ENCODE results near the gene RPL15.
"Not testable (repeated sequence)": the region's sequence is repeated elsewhere in the genome, so short reads cannot be mapped to it uniquely, and the experiment has no call there.

Gene RPL15

GRCh38 chr3:23916886-23917678, at the start of gene RPL15, which contains the start of gene NKIRAS1:
Gene RPL15, plus strand, starts transcription at chr3:23917132. Its CDS starts 728 bp downstream, at chr3:23917860.
Gene NKIRAS1, minus strand, starts transcription at chr3:23916990. Its CDS starts 6,086 bp downstream, at chr3:23910904.
- peak; percentile 91 to 93 for DNase-seq (ENCODE audit: low read depth in 2 of 2)

DNA sequence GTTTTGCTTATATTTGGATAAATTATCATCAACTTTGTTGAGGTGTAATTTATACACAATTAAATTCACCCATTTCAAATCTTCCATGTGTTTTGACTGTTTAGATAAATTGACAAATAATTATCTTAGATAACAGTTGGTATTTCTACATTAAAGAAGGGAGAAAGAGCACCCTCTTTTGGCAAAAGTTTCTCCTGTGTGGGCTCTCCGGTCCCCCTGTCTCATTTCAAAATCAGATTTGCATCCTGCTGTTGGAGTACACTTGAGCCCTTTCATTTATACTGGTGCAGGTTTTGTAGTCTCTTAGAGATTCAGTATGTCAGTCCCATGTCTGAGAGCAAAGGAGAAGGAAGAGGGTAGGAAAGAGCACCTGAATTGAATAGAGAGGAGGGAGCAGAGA, 49.5 kb upstream of the RPL15 start:
- DNase-seq (ENCODE audit: low read depth in 2 of 2), result no peak

GRCh38 chr3:23867838-23868237, 49.1 kb upstream of the RPL15 start:
- no peak for DNase-seq (ENCODE audit: low read depth in 2 of 2)

DNA sequence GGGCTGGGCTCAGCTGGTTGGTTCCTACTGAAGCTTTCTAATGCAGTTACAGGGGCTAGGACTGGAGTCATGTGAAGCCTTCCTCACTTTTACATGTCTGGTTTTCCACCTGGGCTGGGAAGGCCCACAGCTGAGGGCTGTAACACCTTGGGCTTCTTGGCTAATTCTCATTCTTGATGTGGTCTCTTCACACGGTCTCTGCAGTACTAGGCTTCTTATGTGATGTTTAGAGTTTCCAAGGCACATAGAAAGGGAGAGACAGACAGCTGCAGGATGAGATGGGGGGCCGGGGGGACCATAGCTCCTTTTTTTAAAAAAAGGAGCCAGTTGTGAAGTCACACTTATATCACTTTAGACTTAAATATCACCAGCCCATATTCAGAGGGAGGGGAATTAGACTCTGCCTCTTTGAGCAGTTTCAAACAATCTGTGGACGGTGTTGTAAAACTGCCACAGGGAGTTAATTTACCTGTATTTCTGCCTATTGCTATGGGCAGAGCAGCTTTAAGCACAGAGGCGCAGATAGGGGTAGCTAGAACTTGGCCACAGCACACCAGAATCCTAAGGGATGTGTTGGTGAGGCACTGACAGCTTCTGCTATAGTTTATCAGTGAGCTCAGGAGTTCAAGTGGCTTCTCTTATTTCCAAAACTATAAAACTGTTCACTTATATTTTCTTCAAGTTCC, 46.8 kb upstream of the RPL15 start:
- no peak for DNase-seq (ENCODE audit: low read depth in 2 of 2)

GRCh38 chr3:23870663-23871043, 46.3 kb upstream of the RPL15 start:
- DNase-seq (ENCODE audit: low read depth in 2 of 2), result not testable (repeated sequence)

- not testable (repeated sequence) for DNase-seq (ENCODE audit: low read depth in 2 of 2)
These were observed 45.6 kb upstream of the RPL15 start for GRCh38 chr3:23871361-23871760.

GRCh38 chr3:23872330-23872729, 44.6 kb upstream of the RPL15 start:
- no peak for DNase-seq (ENCODE audit: low read depth in 2 of 2)

DNA sequence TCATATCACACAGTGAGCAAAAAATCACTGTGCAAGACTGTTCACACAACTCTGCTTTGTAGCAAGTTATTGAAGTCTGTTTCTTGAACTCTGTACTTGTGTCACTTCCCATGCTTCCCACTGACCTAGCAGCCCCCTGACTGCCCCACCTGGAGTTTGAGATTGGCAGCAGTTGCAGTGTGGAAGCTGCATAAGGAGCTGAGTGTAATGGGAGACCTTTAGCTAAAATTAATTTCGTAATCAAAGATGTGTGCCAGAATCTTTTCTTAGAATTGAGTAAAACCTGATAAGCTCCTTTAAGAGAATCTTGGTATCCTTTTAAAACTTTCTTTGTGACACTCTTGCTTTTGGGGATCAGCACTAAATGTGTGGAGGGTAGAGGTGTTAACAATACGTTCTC, 43.0 kb upstream of the RPL15 start:
- no peak for DNase-seq (ENCODE audit: low read depth in 2 of 2)

DNA sequence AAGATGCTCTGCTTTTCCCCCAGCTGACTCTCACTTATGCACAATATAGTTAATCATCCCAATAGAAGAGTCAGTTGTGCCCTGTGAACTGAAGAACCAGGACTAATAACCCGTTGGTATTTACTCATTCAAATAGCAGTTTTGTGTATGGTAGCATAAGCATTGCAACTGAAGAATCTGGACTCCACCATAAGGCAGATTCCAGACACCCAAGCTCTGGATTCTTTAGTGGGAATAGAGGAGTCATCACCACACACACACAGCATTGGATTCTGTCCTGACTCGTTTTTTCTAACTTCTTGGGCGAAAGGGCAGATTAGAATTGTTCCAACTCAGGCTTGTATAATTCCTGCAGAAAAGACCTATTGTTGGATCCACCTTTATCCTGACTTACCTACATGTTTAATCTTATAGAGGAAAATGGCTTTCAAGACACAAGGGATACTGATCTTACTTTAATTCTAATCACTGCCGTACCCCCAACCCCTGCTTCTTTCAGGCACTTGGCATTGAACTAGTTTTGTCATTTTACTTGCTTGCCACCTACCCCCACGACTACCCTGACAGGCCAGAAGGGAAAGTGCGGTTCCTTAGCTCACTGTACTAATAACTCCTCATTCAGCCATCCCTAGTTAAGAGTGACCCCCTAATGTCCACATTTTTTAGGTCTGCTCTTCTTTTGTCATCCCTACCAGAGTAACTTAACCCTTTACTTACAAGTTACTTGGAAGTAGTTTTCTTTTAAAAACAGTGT, 42.4 kb upstream of the RPL15 start:
- peak; percentile 64 to 69 for DNase-seq (ENCODE audit: low read depth in 2 of 2)

DNA sequence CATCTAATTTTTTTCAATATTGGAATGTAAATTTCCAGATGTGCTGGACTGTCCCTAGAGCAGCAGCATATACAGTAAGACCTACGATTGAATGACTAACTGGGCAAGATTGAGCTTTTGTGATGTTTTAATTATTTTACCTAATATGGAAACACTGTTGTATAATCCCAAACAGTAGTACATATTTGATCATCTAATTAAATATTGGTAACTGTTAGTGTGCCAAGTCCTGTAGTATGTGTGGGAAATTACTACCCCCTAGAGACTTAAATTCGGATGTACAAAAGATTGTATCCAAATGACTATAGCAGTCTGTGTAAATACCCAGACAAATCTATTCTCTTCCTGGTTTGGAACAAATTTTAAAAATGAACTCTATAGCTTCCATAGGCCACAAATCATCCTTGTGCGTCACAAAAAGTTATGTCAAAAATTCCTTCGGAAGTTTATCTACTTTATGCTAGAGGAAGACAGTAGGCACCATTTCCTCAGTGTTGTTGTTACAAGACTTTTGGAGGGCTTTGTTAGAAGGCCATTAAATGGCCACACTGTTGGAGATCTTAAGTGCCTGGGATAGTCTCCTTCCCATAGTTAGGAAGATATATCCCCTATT, 41.7 kb upstream of the RPL15 start:
- DNase-seq (ENCODE audit: low read depth in 2 of 2), result peak; percentile 53 to 59

- DNase-seq (ENCODE audit: low read depth in 2 of 2), result no peak
These were observed 40.0 kb upstream of the RPL15 start for GRCh38 chr3:23876923-23877322.

DNA sequence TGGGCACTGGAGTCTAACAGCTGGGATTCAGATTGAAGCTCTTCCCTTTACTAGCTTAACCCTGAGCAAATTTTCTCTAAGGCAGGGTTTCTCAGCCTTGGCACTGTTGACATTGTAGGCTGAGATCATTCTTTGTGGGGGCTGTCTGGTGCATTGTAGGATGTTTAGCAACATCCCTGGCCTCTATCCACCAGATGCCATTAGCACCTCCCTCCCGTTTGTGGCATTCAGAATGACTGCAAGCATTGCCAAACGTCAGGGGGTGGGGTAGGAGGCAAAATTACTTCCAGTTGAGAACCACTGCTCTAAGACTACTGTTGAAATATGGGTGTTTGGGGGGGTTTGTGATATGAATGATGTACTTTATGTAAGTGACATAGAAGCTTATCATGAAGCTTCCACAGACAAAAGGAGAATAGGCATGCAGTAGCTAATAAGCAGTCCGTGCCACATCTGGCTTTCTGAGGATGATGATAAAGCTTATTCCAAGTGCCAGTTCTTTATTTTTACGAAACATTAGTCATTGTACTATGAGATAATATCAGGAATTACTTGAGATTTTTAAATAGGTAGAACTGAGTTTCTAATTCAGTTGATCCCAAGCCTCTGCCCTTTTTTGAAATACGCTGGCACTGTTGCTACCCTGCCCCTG, 39.5 kb upstream of the RPL15 start:
- DNase-seq (ENCODE audit: low read depth in 2 of 2), result peak; percentile 76 to 81

DNA sequence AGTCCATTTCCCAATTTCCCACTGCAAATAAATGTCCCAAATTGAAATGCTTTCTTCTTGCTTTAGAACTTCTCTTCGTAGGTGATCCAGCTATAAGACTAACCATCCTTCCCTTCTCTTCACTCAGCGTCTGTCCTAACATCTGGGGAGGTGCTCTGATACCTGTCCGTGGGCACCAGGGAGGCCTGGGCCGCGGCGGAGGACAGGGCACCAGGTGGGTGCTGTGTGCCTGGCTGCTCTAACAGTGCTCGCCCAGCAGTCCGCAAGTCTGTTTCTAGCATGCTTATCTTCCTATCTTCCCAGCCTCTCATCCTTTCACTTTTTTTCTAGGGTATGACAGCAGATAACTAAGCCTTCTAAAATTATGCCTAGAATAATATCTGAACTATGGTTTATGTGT, 37.4 kb upstream of the RPL15 start:
- no peak for DNase-seq (ENCODE audit: low read depth in 2 of 2)

- no peak for DNase-seq (ENCODE audit: low read depth in 2 of 2)
These were observed 36.1 kb upstream of the RPL15 start for GRCh38 chr3:23880703-23881339.

DNA sequence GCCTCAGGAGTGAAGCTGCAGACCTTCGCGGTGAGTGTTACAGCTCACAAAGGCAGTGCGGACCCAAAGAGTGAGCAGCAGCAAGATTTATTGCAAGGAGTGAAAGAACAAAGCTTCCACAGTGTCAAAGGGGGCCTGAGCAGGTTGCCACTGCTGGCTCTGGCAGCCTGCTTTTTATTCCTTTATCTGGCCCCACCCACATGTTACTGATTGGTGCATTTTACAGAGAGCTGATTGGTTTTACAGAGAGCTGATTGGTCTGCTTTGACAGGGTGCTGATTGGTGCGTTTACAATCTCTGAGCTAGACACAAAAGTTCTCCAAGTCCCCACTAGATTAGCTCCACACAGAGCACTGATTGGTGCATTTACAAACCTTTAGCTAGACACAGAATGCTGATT, 34.9 kb upstream of the RPL15 start:
- DNase-seq (ENCODE audit: low read depth in 2 of 2), result not testable (repeated sequence)

GRCh38 chr3:23882487-23882918, 34.4 kb upstream of the RPL15 start:
- no peak for DNase-seq (ENCODE audit: low read depth in 2 of 2)

GRCh38 chr3:23884481-23884880, 32.5 kb upstream of the RPL15 start:
- no peak for DNase-seq (ENCODE audit: low read depth in 2 of 2)

GRCh38 chr3:23885210-23885609, 31.7 kb upstream of the RPL15 start:
- DNase-seq (ENCODE audit: low read depth in 2 of 2), result no peak

GRCh38 chr3:23886311-23886710, 30.6 kb upstream of the RPL15 start:
- no peak for DNase-seq (ENCODE audit: low read depth in 2 of 2)

DNA sequence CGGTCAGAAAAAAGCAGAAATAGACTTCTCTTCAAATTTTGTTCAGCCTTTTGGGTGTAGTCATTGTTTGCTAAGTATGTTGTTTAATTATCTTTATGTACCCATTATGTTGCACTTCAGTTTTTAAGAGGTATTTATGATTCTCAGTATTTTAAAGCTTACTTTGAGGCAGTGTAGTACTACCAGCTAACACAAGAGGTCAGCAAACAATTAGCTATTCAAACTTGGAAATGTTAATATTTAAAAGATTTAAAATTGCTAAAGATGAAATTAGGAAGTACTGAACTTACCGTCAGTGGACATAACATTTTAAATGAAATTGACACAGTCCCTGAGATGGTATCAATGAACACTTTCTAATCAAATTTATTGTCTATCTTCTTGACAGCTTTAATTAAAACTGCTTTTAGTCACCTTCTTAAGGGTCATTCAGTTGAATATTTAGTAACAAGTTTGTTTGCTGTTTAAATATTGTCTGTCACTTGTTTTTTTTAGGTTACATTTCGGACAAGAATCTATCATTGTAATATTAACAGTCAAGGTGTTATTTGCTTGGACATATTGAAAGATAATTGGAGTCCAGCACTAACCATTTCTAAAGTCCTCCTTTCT, 28.2 kb upstream of the RPL15 start:
- no peak for DNase-seq (ENCODE audit: low read depth in 2 of 2)

All from fibroblast of skin of left biceps (primary cell).